Adipose tissue (tissue), 3 donors: Measurements from ENCODE around the gene RBM11. TPM values are rescaled to one million over a fixed set of nuclear protein-coding genes. Genes with fewer than 3 reads are reported as not detected.

Experiments
- H3K27ac ChIP-seq: one replicate; pipeline ENCODE4 v1.5.1; 2013; ENCODE audit warnings: low read depth, low read length
- WGBS, 3 donors: extraction: QIAGEN DNeasy Blood & Tissue Kit; methylation state at CpG; one replicate each; pipeline ENCODE4 v1.1.7; 2013; 5-methylcytosine and 5-hydroxymethylcytosine counted together
- polyA plus RNA-seq, 3 donors: library from polyadenylated mRNA; stranded (reverse); fragments of 200-250 nt; gene quantifications; one replicate each; pipeline ENCODE4 v1.2.3, GENCODE V29; 2013
- donor health status: healthy with polysubstance abuse.
- donor health status: Bipolar disorder and iron deficiency.
- donor health status: healthy.

Gene RBM11
- polyA plus RNA-seq, 3 donors: 0.56 to 0.62 TPM; not detected in 1

DNA sequence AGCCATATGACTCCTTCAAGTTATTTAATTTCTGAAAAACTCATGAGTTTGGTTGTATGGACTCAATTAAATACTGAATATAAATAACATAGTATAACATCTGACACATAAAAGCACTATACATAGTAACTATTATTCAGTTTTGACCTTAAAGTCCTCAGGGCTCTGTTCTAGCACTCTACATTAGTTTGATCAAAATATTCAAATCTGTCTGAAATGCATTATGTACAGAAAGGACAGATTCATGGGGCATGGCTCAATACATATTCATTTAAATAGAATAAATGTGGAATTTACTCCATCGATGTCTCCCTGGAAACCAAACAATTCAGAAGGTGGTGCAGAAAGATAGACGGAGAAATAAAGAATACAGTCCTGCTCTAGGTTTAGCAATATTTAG, 49.1 kb downstream of the RBM11 start:
- 92 to 94% (median 93%) methylated on average over 2 of the region's 2 CpGs for WGBS, 3 donors
- H3K27ac ChIP-seq: no peak overlapping the region

DNA sequence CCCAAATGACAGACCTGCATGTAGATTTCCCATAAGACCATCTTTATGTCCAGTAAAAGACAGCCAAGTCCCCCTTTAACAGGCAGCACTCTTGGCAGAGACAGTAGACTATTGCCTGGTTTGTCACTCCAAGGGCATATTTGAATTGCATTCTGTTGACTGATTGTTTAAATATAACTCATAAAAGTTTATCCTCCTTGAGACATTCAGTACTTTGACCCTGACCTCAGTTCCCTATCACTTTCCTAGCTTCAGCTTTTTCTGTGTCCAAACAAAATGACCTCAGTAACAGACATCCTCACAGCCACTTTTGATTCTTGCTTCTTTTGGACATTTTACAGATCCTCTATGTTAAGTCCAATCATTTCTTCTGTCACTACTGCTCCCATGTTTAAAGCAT, 51.1 kb downstream of the RBM11 start:
- no peak overlapping the region for H3K27ac ChIP-seq

DNA sequence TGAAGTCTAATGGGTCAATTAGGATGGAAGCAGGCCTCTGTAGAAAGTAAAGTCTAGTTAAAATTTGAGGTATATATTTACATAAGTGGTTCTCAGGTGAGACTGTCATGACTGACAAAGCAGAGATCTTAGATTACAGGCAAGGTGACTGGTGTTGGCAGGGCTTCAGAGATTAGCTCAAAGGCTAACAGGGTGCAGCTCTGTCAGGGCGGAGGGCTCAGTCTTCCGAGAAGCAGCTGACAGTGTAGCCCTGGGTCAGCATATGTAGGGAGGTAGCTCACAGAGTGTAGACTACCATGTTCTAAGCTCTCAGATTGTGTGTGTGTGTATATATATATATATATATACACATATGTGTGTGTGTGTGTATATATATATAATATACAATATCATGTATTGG, 54.7 kb downstream of the RBM11 start:
- H3K27ac ChIP-seq: no peak overlapping the region
- 68 to 91% (median 80%) methylated on average over 2 of the region's 2 CpGs for WGBS, 3 donors

DNA sequence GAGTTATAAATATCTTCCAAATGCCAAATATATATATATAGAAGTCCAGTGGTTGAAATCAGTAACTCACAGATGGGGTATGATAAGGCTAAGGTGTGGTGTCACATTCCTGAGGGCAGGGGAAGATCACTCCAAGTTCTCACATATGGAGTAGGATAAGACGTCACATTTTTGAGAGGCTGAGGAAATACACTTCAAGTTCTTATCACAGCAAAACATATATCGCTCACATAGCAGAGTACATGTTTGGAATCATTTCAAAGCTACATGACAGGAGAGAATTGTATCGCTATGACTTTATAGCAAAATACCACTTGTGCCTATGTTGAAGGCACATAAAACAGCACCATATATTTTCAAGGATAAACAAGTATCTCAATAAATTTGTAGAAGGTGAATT, 55.1 kb downstream of the RBM11 start:
- 78 to 83% (median 81%) methylated on average over 3 of the region's 3 CpGs for WGBS, 3 donors
- no peak overlapping the region for H3K27ac ChIP-seq

DNA sequence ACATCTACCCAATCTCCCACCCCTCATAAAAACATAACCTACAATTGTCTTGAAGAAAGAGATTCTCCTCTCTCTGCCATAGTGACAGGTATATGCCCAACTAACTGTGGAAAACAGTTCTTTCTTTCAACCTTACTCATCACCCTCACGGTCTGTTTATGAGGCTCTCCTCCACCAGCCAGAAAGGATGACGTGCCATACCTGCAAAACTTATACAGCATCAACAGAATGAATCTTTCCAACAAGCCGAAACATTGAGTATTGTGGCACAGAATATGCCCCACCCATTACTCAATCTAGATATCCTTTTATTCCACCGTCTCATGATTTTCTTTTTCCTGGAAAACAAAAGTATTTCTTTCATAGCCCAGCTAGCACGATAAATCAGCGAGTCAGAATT, 55.7 kb downstream of the RBM11 start:
- 76 to 84% (median 77%) methylated on average over 6 of the region's 6 CpGs for WGBS, 3 donors
- no peak overlapping the region for H3K27ac ChIP-seq

DNA sequence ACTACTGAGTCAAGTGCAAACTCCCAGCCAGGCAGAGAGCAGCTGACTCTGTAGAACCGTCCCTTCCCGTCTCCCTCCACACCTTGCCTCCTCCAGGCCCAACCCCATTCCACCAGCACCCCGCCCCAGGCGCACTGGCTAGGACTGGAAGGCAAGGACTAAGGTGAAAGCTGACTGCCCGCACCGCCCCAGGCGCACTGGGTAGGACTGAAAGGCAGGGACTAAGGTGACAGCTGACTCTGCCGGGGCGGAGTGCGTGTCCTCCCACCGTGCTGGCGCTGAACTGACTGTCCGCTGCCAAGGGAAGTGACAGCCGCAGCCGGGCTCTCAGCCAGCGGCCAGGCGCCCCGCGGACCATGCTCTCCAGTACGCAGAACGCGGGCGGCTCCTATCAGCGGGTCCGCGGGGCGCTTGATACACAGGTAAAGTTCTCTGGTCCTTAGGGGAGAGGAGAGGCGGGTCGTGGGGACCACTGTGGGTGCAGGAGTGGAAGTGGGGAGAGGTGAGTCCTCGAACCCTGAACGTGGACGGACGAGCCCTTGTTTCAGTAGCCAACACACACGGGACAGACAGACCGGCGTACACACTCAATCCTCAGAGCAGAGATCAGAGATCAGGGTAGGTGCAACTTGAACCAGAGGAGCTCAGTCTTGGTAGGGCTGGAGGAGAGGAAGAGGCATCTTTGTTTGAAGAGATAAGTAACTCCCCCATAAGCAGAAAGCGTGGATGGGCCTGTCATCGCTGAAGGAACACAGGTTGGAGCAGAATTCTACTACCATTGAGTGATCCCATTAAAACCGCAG, 58.0 kb downstream of the RBM11 start:
- 20 to 25% (median 21%) methylated on average over 36 to 39 of the region's 39 CpGs for WGBS, 3 donors
- no peak overlapping the region for H3K27ac ChIP-seq

DNA sequence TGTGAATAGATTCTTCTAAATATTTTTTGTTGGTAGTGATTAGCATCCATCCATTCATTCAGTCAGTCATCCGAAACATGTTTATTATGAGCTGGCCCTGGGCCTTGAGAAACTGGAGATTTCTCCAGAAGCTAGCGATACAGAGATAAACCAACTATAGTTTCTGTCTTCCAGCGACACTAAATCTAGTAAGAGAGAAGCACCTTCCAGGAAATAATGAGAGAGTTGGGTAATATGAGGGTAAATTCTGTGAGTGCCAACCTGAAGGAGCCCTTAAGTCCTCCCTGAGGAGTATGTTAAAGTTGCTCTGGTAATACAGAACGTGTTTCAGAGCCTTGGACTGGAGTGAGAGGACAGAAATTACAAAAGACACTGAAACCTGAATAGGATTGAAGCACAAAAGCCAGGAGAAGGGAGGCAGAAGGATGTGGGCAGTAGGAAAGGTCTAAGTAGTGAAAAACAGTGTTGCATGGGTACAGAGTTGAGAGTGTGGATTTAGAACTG, 59.8 kb downstream of the RBM11 start:
- no peak overlapping the region for H3K27ac ChIP-seq
- 79 to 87% (median 84%) methylated on average over 4 of the region's 4 CpGs for WGBS, 3 donors

Other genes starting within 250 kb of the RBM11 start
- gene LIPI, start 5.2 kb upstream of the RBM11 start, polyA plus RNA-seq: not detected
- gene HSPA13, start 167.0 kb downstream of the RBM11 start, polyA plus RNA-seq: 1 to 10 TPM; 5.6 to 7.9 (median 5.8) TPM